SK-N-SH treated with all-trans-retinoic acid at 6 μM for 48 hours (cell line): Measurements from ENCODE around the gene DAB1.

Source experiments
- ARNTL ChIP-seq: fragments of 450-650 bp; formaldehyde crosslinking; IDR thresholded peaks from 2 replicates; pipeline ENCODE4 v1.5.0; 2020; ENCODE audit warnings: low read depth, mild to moderate bottlenecking, moderate library complexity, borderline replicate concordance
- BACH2 ChIP-seq: fragments of 250-450 bp; sonication (Bioruptor Pico); IDR thresholded peaks from 2 replicates; pipeline ENCODE4 v1.9.0; 2021; ENCODE audit warnings: mild to moderate bottlenecking, borderline replicate concordance
- GLIS3 ChIP-seq: fragments of 250-450 bp; sonication (Bioruptor Pico); IDR thresholded peaks from 2 replicates; pipeline ENCODE4 v1.5.0; 2020; ENCODE audit warnings: mild to moderate bottlenecking, moderate library complexity
- OSR1 ChIP-seq: fragments of 250-450 bp; sonication (Bioruptor Pico); IDR thresholded peaks from 2 replicates; pipeline ENCODE4 v1.8.0; 2022; ENCODE audit warnings: moderate library complexity, mild to moderate bottlenecking, inconsistent platforms
- POU6F1 ChIP-seq: fragments of 250-450 bp; sonication (Bioruptor Pico); IDR thresholded peaks from 2 replicates; pipeline ENCODE4 v1.8.0; 2021; ENCODE audit warnings: low read depth, mild to moderate bottlenecking, moderate library complexity, borderline replicate concordance
- RARB ChIP-seq: fragments of 250-450 bp; sonication (Bioruptor Pico); IDR thresholded peaks from 2 replicates; pipeline ENCODE4 v1.8.0; 2021; ENCODE audit warnings: mild to moderate bottlenecking, moderate library complexity
- ZC3H10 ChIP-seq: fragments of 250-450 bp; sonication (Bioruptor Pico); IDR thresholded peaks from 2 replicates; pipeline ENCODE4 v1.5.1; 2021; ENCODE audit warnings: mild to moderate bottlenecking, moderate library complexity
- ZFP3 ChIP-seq: fragments of 250-450 bp; sonication (Bioruptor Pico); IDR thresholded peaks from 2 replicates; pipeline ENCODE4 v1.5.0; 2020; ENCODE audit warnings: mild to moderate bottlenecking, moderate library complexity
- ZFP30 ChIP-seq: fragments of 450-650 bp; formaldehyde crosslinking; IDR thresholded peaks from 2 replicates; pipeline ENCODE4 v1.5.0; 2022; ENCODE audit warnings: mild to moderate bottlenecking, moderate library complexity
- ZNF70 ChIP-seq: fragments of 450-650 bp; formaldehyde crosslinking; IDR thresholded peaks from 2 replicates; pipeline ENCODE4 v1.5.0; 2020; ENCODE audit warnings: mild to moderate bottlenecking, moderate library complexity
- ZNF8 ChIP-seq: fragments of 450-650 bp; formaldehyde crosslinking; IDR thresholded peaks from 2 replicates; pipeline ENCODE4 v1.5.0; 2020; ENCODE audit warnings: mild to moderate bottlenecking, moderate library complexity
- TF ChIP-seq, protein P1 (sequence below): fragments of 250-450 bp; sonication (Bioruptor Pico); IDR thresholded peaks from 2 replicates; pipeline ENCODE4 v1.8.0; 2020; ENCODE audit warnings: mild to moderate bottlenecking, moderate library complexity, borderline replicate concordance

GRCh38 chr1:57316291-57316690 is 107.6 kb downstream of the DAB1 start:
- TF ChIP-seq ZFP3 (CRISPR knock-in tag) (no peak), ZC3H10 (CRISPR knock-in tag) (no peak), GLIS3 (CRISPR knock-in tag) (no peak), RARB (CRISPR knock-in tag) (no peak), POU6F1 (CRISPR knock-in tag) (no peak), ZNF70 (no peak), ARNTL (CRISPR knock-in tag) (no peak), ZFP30 (no peak), BACH2 (CRISPR knock-in tag) (no peak), ZNF8 (no peak), OSR1 (CRISPR knock-in tag) (no peak)
- TF ChIP-seq, protein P1, sequence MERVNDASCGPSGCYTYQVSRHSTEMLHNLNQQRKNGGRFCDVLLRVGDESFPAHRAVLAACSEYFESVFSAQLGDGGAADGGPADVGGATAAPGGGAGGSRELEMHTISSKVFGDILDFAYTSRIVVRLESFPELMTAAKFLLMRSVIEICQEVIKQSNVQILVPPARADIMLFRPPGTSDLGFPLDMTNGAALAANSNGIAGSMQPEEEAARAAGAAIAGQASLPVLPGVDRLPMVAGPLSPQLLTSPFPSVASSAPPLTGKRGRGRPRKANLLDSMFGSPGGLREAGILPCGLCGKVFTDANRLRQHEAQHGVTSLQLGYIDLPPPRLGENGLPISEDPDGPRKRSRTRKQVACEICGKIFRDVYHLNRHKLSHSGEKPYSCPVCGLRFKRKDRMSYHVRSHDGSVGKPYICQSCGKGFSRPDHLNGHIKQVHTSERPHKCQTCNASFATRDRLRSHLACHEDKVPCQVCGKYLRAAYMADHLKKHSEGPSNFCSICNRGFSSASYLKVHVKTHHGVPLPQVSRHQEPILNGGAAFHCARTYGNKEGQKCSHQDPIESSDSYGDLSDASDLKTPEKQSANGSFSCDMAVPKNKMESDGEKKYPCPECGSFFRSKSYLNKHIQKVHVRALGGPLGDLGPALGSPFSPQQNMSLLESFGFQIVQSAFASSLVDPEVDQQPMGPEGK (CRISPR knock-in tag) = no peak
